ENCODE measurements around the gene ZNF154. TPM values are rescaled to one million over a fixed set of nuclear protein-coding genes. Genes with fewer than 3 reads are reported as not detected.

The ZNF154 gene
- total and polyA plus RNA-seq, 2 experiments from 2014 or later, result 2.2 to 2.6 TPM

DNA sequence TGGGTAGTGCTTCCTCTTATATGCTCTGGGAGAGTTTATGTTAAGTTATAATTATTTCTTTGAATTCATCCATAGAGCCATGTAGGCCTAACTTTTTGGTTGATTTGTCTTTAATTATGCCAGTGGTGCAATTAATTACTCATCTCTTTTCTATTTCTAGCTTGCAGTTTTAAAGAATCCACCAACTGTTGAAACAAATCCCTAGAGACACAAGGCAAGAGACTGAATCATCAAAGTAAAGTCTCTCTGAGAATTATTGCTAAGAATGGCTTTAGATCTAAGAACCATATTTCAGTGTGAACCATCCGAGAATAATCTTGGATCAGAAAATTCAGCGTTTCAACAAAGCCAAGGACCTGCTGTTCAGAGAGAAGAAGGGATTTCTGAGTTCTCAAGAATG, 33.1 kb downstream of the ZNF154 start:
- H3K36me3 ChIP-seq (ENCODE audit: low read depth), result no peaks in the 10 kb centered on the region
- no peaks in the 10 kb centered on the region for H3K79me2 ChIP-seq (ENCODE audit: insufficient read depth)
- DNase-seq, result peak; percentile 91
- no peaks in the 10 kb centered on the region for H3K9me2 ChIP-seq (ENCODE audit: insufficient read depth)
- no peak overlapping the region for H2AFZ ChIP-seq
- H3K9ac ChIP-seq, result no peak overlapping the region
- H3K27me3 ChIP-seq (replicated peaks; ENCODE audit: insufficient read depth), result no peaks in the 10 kb centered on the region
- WGBS, 2 experiments (ENCODE audit: low coverage in 1 of 2, low lambda C conversion rate in 2 of 2, missing lambda C conversion rate in 2 of 2), result 37 to 45% methylated on average over 2 of the region's 2 CpGs
- H3K4me3 ChIP-seq, result 0 out of 2 replicates have a peak overlapping the region, but pooled peaks have one; percentile 7
- peaks cover 18% of the 10 kb centered on the region for H3F3A ChIP-seq (ENCODE audit: insufficient read depth)
- H4K20me1 ChIP-seq (ENCODE audit: insufficient read depth), result no peaks in the 10 kb centered on the region
- TF ChIP-seq EZH2phosphoT487 (IDR thresholded peaks at IDR 0.05; ENCODE audit: insufficient read depth, low read depth) (no peak), EZH2 (IDR thresholded peaks at IDR 0.05; ENCODE audit: insufficient read depth, poor library complexity, severe bottlenecking) (no peak)
- H3K9me3 ChIP-seq (ENCODE audit: low read depth), result no peaks in the 10 kb centered on the region
- H3K27ac ChIP-seq, result peak overlapping the region; percentile 27
- H3K4me1 ChIP-seq (ENCODE audit: insufficient read depth), result peaks cover 15% of the 10 kb centered on the region
- H3K4me2 ChIP-seq (ENCODE audit: unreplicated experiment), result peak overlapping the region; percentile 70
- in situ Hi-C loops (cut with MboI), result no loop called here

DNA sequence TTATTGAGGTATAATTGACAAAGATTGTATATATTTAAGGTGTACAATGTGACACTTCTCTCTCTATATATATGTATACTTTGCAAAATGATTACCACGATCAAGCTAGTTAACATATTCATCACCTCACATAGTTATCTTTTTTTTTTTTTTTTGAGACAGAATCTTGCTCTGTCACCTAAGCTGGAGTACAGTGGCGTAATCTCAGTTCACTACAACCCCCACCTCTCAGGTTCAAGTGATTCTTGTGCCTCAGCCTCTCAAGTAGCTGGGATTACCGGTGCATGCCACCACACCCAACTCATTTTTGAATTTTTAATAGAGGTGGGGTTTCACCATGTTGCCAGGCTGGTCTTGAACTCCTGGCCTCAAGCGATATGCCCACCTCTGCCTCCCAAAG, 36.5 kb downstream of the ZNF154 start:
- in situ Hi-C loops (cut with MboI), result no loop called here
- H3K27ac ChIP-seq, result no peak overlapping the region
- no peak overlapping the region for H3K4me2 ChIP-seq (ENCODE audit: unreplicated experiment)
- no peak overlapping the region for H3K9ac ChIP-seq
- peaks cover 15% of the 10 kb centered on the region for H3K4me1 ChIP-seq (ENCODE audit: insufficient read depth)
- 30 to 36% methylated on average over 4 of the region's 4 CpGs for WGBS, 2 experiments (ENCODE audit: low coverage in 1 of 2, low lambda C conversion rate in 2 of 2, missing lambda C conversion rate in 2 of 2)
- H3K27me3 ChIP-seq (replicated peaks; ENCODE audit: insufficient read depth), result no peaks in the 10 kb centered on the region
- TF ChIP-seq EZH2phosphoT487 (IDR thresholded peaks at IDR 0.05; ENCODE audit: insufficient read depth, low read depth) (no peak), EZH2 (IDR thresholded peaks at IDR 0.05; ENCODE audit: insufficient read depth, poor library complexity, severe bottlenecking) (no peak)
- no peaks in the 10 kb centered on the region for H3K36me3 ChIP-seq (ENCODE audit: low read depth)
- no peak overlapping the region for H2AFZ ChIP-seq
- H3K9me3 ChIP-seq (ENCODE audit: low read depth), result no peaks in the 10 kb centered on the region
- no peak for DNase-seq
- peaks cover 18% of the 10 kb centered on the region for H3F3A ChIP-seq (ENCODE audit: insufficient read depth)
- no peaks in the 10 kb centered on the region for H3K79me2 ChIP-seq (ENCODE audit: insufficient read depth)
- H4K20me1 ChIP-seq (ENCODE audit: insufficient read depth), result no peaks in the 10 kb centered on the region
- no peaks in the 10 kb centered on the region for H3K9me2 ChIP-seq (ENCODE audit: insufficient read depth)
- H3K4me3 ChIP-seq, result no peak overlapping the region

GRCh38 chr19:57671124-57671895, 37.7 kb downstream of the ZNF154 start:
- Histone ChIP-seq H3K4me1 (ENCODE audit: insufficient read depth) (peaks cover 13% of the 10 kb centered on the region), H2AFZ (no peak overlapping the region), H4K20me1 (ENCODE audit: insufficient read depth) (no peaks in the 10 kb centered on the region), H3K36me3 (ENCODE audit: low read depth) (no peaks in the 10 kb centered on the region), H3K4me3 (no peak overlapping the region), H3K27me3 (replicated peaks; ENCODE audit: insufficient read depth) (no peaks in the 10 kb centered on the region), H3K9me3 (ENCODE audit: low read depth) (no peaks in the 10 kb centered on the region), H3F3A (ENCODE audit: insufficient read depth) (peaks cover 11% of the 10 kb centered on the region), H3K9me2 (ENCODE audit: insufficient read depth) (no peaks in the 10 kb centered on the region), H3K9ac (no peak overlapping the region), H3K4me2 (ENCODE audit: unreplicated experiment) (no peak overlapping the region), H3K79me2 (ENCODE audit: insufficient read depth) (no peaks in the 10 kb centered on the region), H3K27ac (no peak overlapping the region)
- 40 to 44% methylated on average over 7 of the region's 7 CpGs for WGBS, 2 experiments (ENCODE audit: low coverage in 1 of 2, low lambda C conversion rate in 2 of 2, missing lambda C conversion rate in 2 of 2)
- TF ChIP-seq EZH2 (IDR thresholded peaks at IDR 0.05; ENCODE audit: insufficient read depth, poor library complexity, severe bottlenecking) (no peak), EZH2phosphoT487 (IDR thresholded peaks at IDR 0.05; ENCODE audit: insufficient read depth, low read depth) (no peak)
- DNase-seq, result peak; percentile 32
- in situ Hi-C loops (cut with MboI), result no loop called here

- Histone ChIP-seq H4K20me1 (ENCODE audit: insufficient read depth) (no peaks in the 10 kb centered on the region), H3K9me2 (ENCODE audit: insufficient read depth) (no peaks in the 10 kb centered on the region), H3K9me3 (ENCODE audit: low read depth) (no peaks in the 10 kb centered on the region), H3K9ac (no peak within 1 kb of the TSS), H2AFZ (no peak within 1 kb of the TSS), H3K79me2 (ENCODE audit: insufficient read depth) (no peaks in the 10 kb centered on the region), H3K4me1 (ENCODE audit: insufficient read depth) (0 out of 2 replicates have a peak, but pooled peaks cover 6% of the 10 kb centered on the region), H3F3A (ENCODE audit: insufficient read depth) (peaks cover 11% of the 10 kb centered on the region), H3K36me3 (ENCODE audit: low read depth) (no peaks in the 10 kb centered on the region), H3K27me3 (replicated peaks; ENCODE audit: insufficient read depth) (no peaks in the 10 kb centered on the region), H3K27ac (no peak within 1 kb of the TSS), H3K4me2 (ENCODE audit: unreplicated experiment) (no peak within 1 kb of the TSS), H3K4me3 (no peak within 1 kb of the TSS)
- TF ChIP-seq EZH2 (IDR thresholded peaks at IDR 0.05; ENCODE audit: insufficient read depth, poor library complexity, severe bottlenecking), result no peak
- no peak for TF ChIP-seq EZH2phosphoT487 (IDR thresholded peaks at IDR 0.05; ENCODE audit: insufficient read depth, low read depth)
- no peak for DNase-seq
- in situ Hi-C loops (cut with MboI), result no loop called here
- WGBS, 2 experiments (ENCODE audit: low coverage in 1 of 2, low lambda C conversion rate in 2 of 2, missing lambda C conversion rate in 2 of 2), result 79 to 95% methylated on average over 2 of the region's 2 CpGs
Observed at GRCh38 chr19:57668635-57669034, 40.4 kb downstream of the ZNF154 start, which contains the start of gene ZSCAN4. ZSCAN4 (plus strand) TSS chr19:57668935; CDS start chr19:57676146, 7,211 bp downstream.

Measured in GM23248 (cell line).